H1 (cell line): Measurements from ENCODE around the gene ACTR1B. TPM values are rescaled to one million over a fixed set of nuclear protein-coding genes. Genes with fewer than 3 reads are reported as not detected.
A peak's percentile ranks its signal among the peaks of the same experiment; 100 is the strongest.

Source experiments
- CTCF ChIA-PET: fragments of 300-600 bp; sonication (Branson Sonifier 250); formaldehyde crosslinking; loops from one replicate; lab custom pipeline; 2021; ENCODE audit not compliant: partially characterized antibody; lab: Charles Lee
- POLR2A ChIA-PET: fragments of 300-600 bp; sonication (Branson Sonifier 250); formaldehyde crosslinking; loops from one replicate; lab custom pipeline; 2021; ENCODE audit warnings: inconsistent platforms; ENCODE audit not compliant: partially characterized antibody; lab: Charles Lee
- DNase-seq, 2 experiments: peaks; one replicate each; pipeline versions ENCODE4 v3.0.0 to v3.0.0-alpha.2; 2010 to 2022; ENCODE audit warnings: low spot score in 2 of 2, low read depth in 1 of 2, mixed read lengths in 1 of 2
- FAIRE-seq: peaks from 2 replicates; lab custom pipeline; 2011; peaks lifted over from hg19 to GRCh38; lab: Jason Lieb, UNC
- H2AFZ ChIP-seq: 2 replicates; pipeline ENCODE4 v1.8.1; 2012; ENCODE audit warnings: low read length, inconsistent platforms
- H2AK5ac ChIP-seq: 2 replicates; pipeline ENCODE4 v1.6.1; 2013; ENCODE audit warnings: low read depth, low read length
- H2BK120ac ChIP-seq: replicated peaks from 2 replicates; pipeline ENCODE3; 2013; ENCODE audit warnings: low read depth, low read length, inconsistent platforms
- H2BK12ac ChIP-seq: 2 replicates; pipeline ENCODE4 v1.6.1; 2013; ENCODE audit warnings: low read depth, low read length
- H2BK15ac ChIP-seq: 2 replicates; pipeline ENCODE4 v1.6.1; 2013; ENCODE audit warnings: low read length
- H2BK20ac ChIP-seq: 2 replicates; pipeline ENCODE4 v1.6.1; 2013; ENCODE audit warnings: low read length
- H2BK5ac ChIP-seq: 2 replicates; pipeline ENCODE4 v1.6.1; 2013; ENCODE audit warnings: low read depth, low read length
- H3K14ac ChIP-seq: 2 replicates; pipeline ENCODE4 v1.6.1; 2013; ENCODE audit warnings: inconsistent platforms; ENCODE audit not compliant: insufficient read length
- H3K18ac ChIP-seq: 2 replicates; pipeline ENCODE4 v1.6.1; 2013; ENCODE audit warnings: low read length; ENCODE audit errors: extremely low read depth
- H3K23ac ChIP-seq: 2 replicates; pipeline ENCODE4 v1.6.1; 2013; ENCODE audit warnings: inconsistent platforms; ENCODE audit not compliant: insufficient read length
- H3K23me2 ChIP-seq: 2 replicates; pipeline ENCODE4 v1.6.1; 2013; ENCODE audit warnings: low read depth, low read length
- H3K27ac ChIP-seq: 2 replicates; pipeline ENCODE4 v1.6.1; 2011; ENCODE audit warnings: low read depth, low read length, inconsistent platforms
- H3K27me3 ChIP-seq, 4 experiments: replicated peaks in 1 of 4; 1 replicate in 1 of 4; 2 replicates in 3 of 4; pipeline versions ENCODE4 v1.6.1 to v1.8.1; 2011 to 2013; ENCODE audit warnings: low read length in 3 of 4, mild to moderate bottlenecking in 3 of 4, inconsistent platforms in 2 of 4, mixed read lengths in 2 of 4, moderate library complexity in 1 of 4; ENCODE audit not compliant: control insufficient read depth in 3 of 4, insufficient read depth in 3 of 4; ENCODE audit errors: extremely low read depth in 1 of 4
- H3K36me3 ChIP-seq, 4 experiments: 2 replicates each; pipeline versions ENCODE4 v1.6.1 to v1.8.1; 2011 to 2013; ENCODE audit warnings: mild to moderate bottlenecking in 4 of 4, low read length in 3 of 4, moderate library complexity in 2 of 4, control low read depth in 1 of 4, inconsistent platforms in 1 of 4; ENCODE audit not compliant: insufficient read depth in 4 of 4, control insufficient read depth in 2 of 4
- H3K4ac ChIP-seq: replicated peaks from 2 replicates; pipeline ENCODE3; 2013; ENCODE audit warnings: low read length, low read depth, mixed read lengths, inconsistent platforms; ENCODE audit not compliant: insufficient read length
- H3K4me1 ChIP-seq, 4 experiments: replicated peaks in 1 of 4; 1 replicate in 1 of 4; 2 replicates in 3 of 4; pipeline versions ENCODE4 v1.6.1 to v1.8.1; 2011 to 2013; ENCODE audit warnings: low read length in 3 of 4, inconsistent platforms in 2 of 4, mixed read lengths in 1 of 4; ENCODE audit not compliant: insufficient read depth in 4 of 4, control insufficient read depth in 3 of 4
- H3K4me2 ChIP-seq, 2 experiments: 2 replicates each; pipeline versions ENCODE4 v1.6.1 to v1.8.1; 2011 to 2013; ENCODE audit warnings: low read depth in 2 of 2, low read length in 2 of 2, control low read depth in 1 of 2, inconsistent platforms in 1 of 2, mild to moderate bottlenecking in 1 of 2; ENCODE audit not compliant: insufficient read depth in 1 of 2
- H3K4me3 ChIP-seq, 4 experiments: fragments of 200-600, 300-600 bp in 1 of 4; sonication (generic), shearing (Covaris generic), sonication (Bioruptor Twin) in 1 of 4; 2 replicates each; pipeline versions ENCODE4 v1.5.1 to v1.8.1; 2011 to 2016; ENCODE audit warnings: low read length in 4 of 4, low read depth in 3 of 4, control low read depth in 2 of 4, inconsistent platforms in 2 of 4, mild to moderate bottlenecking in 2 of 4, mixed read lengths in 1 of 4, moderate library complexity in 1 of 4; ENCODE audit not compliant: insufficient read depth in 2 of 4; ENCODE audit errors: extremely low read depth in 1 of 4
- H3K56ac ChIP-seq: replicated peaks from 2 replicates; pipeline ENCODE3; 2013; ENCODE audit warnings: low read depth, mild to moderate bottlenecking, mixed read lengths, low read length, inconsistent platforms; ENCODE audit not compliant: insufficient read length
- H3K79me1 ChIP-seq: 2 replicates; pipeline ENCODE4 v1.6.1; 2013; ENCODE audit warnings: low read depth, low read length, control low read depth
- H3K79me2 ChIP-seq, 2 experiments: 2 replicates each; pipeline versions ENCODE4 v1.6.1 to v1.8.1; 2012 to 2013; ENCODE audit warnings: low read length in 2 of 2, mild to moderate bottlenecking in 2 of 2, inconsistent platforms in 1 of 2; ENCODE audit not compliant: insufficient read depth in 2 of 2, control insufficient read depth in 1 of 2
- H3K9ac ChIP-seq, 4 experiments: replicated peaks in 1 of 4; 1 replicate in 1 of 4; 2 replicates in 3 of 4; pipeline versions ENCODE4 v1.6.1 to v1.8.1; 2011 to 2013; ENCODE audit warnings: low read depth in 3 of 4, low read length in 3 of 4, control low read depth in 2 of 4, mild to moderate bottlenecking in 2 of 4, moderate library complexity in 2 of 4, inconsistent platforms in 1 of 4; ENCODE audit errors: extremely low read depth in 1 of 4
- H3K9me3 ChIP-seq, 2 experiments: 2 replicates each; pipeline versions ENCODE4 v1.6.1 to v1.8.1; 2012 to 2013; ENCODE audit warnings: mild to moderate bottlenecking in 2 of 2, moderate library complexity in 2 of 2, control low read depth in 1 of 2, inconsistent platforms in 1 of 2, low read depth in 1 of 2, low read length in 1 of 2, mixed read lengths in 1 of 2; ENCODE audit not compliant: insufficient read depth in 2 of 2
- H4K20me1 ChIP-seq, 2 experiments: replicated peaks in 1 of 2; 2 replicates each; pipeline versions ENCODE3 to v1.8.1; 2011 to 2013; ENCODE audit warnings: inconsistent platforms in 2 of 2, low read length in 2 of 2, mild to moderate bottlenecking in 1 of 2; ENCODE audit not compliant: insufficient read depth in 2 of 2, control insufficient read depth in 1 of 2
- H4K5ac ChIP-seq: 2 replicates; pipeline ENCODE4 v1.6.1; 2013; ENCODE audit warnings: low read length, low read depth, mixed read lengths, inconsistent platforms; ENCODE audit not compliant: insufficient read length
- H4K8ac ChIP-seq: 2 replicates; pipeline ENCODE4 v1.8.0; 2013; ENCODE audit warnings: mild to moderate bottlenecking, moderate library complexity, low read length, inconsistent platforms; ENCODE audit not compliant: insufficient read depth; ENCODE audit errors: extremely low read depth
- H4K91ac ChIP-seq: replicated peaks from 2 replicates; pipeline ENCODE3; 2013; ENCODE audit warnings: low read length, mixed read lengths, inconsistent platforms; ENCODE audit not compliant: insufficient read length
- CEBPB ChIP-seq: IDR thresholded peaks from 2 replicates; pipeline ENCODE4 v1.6.1; 2012; ENCODE audit warnings: low read depth, low read length
- NANOG ChIP-seq: IDR thresholded peaks from 2 replicates; pipeline ENCODE4 v1.6.1; 2011; ENCODE audit warnings: low read length, low read depth, mild to moderate bottlenecking, inconsistent platforms; ENCODE audit not compliant: insufficient read depth, poor library complexity, severe bottlenecking
- POLR2AphosphoS5 ChIP-seq: IDR thresholded peaks from 2 replicates; pipeline ENCODE4 v1.6.1; 2011; ENCODE audit warnings: low read depth, low read length
- RXRA ChIP-seq: IDR thresholded peaks from 2 replicates; pipeline ENCODE4 v1.6.1; 2011; ENCODE audit warnings: low read depth, mild to moderate bottlenecking, low read length, moderate library complexity; ENCODE audit not compliant: insufficient read depth
- SIN3A ChIP-seq, 2 experiments: IDR thresholded peaks in 1 of 2; conservative IDR thresholded peaks in 1 of 2; 2 replicates each; pipeline ENCODE4 v1.6.1; 2011 to 2012; ENCODE audit warnings: low read length in 2 of 2, improper control_type of control experiment in 1 of 2, low read depth in 1 of 2, mild to moderate bottlenecking in 1 of 2
- SIRT6 ChIP-seq: IDR thresholded peaks from one replicate; pipeline ENCODE4 v1.7.1; 2012; ENCODE audit warnings: low read length, inconsistent platforms
- ZNF274 ChIP-seq: IDR thresholded peaks from 2 replicates; pipeline ENCODE4 v1.7.0; 2012; ENCODE audit warnings: low read length, borderline replicate concordance; ENCODE audit errors: extremely low read depth
- WGBS, 2 experiments: shearing (Covaris generic) in 1 of 2; methylation state at CpG; one replicate each; pipeline versions ENCODE4 v1.1.6 to v1.1.7; 2013 to 2015; ENCODE audit warnings: low lambda C conversion rate in 2 of 2, mixed read lengths in 2 of 2, inconsistent platforms in 1 of 2, low coverage in 1 of 2, missing lambda C conversion rate in 1 of 2; ENCODE audit not compliant: insufficient replicate concordance in 2 of 2, insufficient coverage in 1 of 2, insufficient read length in 1 of 2; ENCODE audit errors: extremely low coverage in 1 of 2, missing lambda C conversion rate in 1 of 2; 5-methylcytosine and 5-hydroxymethylcytosine counted together
- polyA plus RNA-seq, 7 experiments: library from polyadenylated mRNA; depleted of rRNA in 3 of 7; stranded (reverse) in 5 of 7; unstranded in 2 of 7; fragments of >200 nt in 5 of 7; fragments of 200-250 nt in 2 of 7; gene quantifications; 1 replicate in 5 of 7; 2 replicates in 1 of 7; 4 replicates in 1 of 7; pipeline versions ENCODE4 v1.2.1 to v1.2.3, GENCODE V29; 2011 to 2013; ENCODE audit warnings: missing spikeins in 2 of 7, mixed read lengths in 2 of 7
- total RNA-seq: library from RNA; stranded (reverse); fragmentation: NEBNext Ultra II Directional; extraction: Animal tissue kit (Norgen Biotek cat#: 25700); gene quantifications from 2 replicates; pipeline ENCODE4 v1.2.1, GENCODE V29; 2021
- TF ChIP-seq, protein P1 (sequence below): IDR thresholded peaks from 2 replicates; pipeline ENCODE4 v1.6.1; 2012; ENCODE audit warnings: low read length, inconsistent platforms

ACTR1B gene
- total and polyA plus RNA-seq, 2 of the 8 experiments (the other 6 are each of a cell fraction or from before 2014, with no cell fraction given), result 40.7 to 56.0 TPM

DNA sequence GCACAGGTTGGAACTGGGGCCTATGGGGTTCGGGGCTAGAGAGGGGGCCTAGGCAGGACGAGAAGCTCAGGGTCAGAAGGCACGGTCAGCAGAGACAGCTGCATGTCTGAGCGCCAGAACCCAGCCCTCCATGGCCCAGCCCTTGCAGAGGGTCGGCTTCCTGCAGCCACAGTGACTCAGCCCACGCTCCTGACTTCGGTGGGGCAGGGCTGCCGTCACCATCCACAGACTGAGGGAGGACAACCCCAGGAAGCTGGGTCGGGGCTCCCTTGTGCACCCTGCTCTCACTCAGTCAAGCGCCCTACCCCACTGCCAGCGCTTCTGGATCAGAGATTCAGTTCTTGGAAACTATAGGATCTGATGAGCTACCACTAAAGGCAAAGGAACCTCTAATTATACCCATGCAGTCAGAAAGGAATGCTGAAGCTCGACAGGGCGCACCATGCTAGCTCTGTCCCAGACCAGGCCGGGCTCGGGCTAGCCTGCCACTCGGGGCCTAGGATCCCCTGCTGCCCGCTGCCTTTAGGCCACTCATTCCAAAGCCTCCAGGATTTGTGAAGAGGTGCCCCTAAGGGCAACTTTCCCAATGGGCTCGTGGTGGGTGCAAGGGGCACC lies 3.0 kb downstream of the ACTR1B start:
- no peak overlapping the region for H3K4me2 ChIP-seq
- no peaks in the 10 kb centered on the region for H3K9me3 ChIP-seq
- H2BK20ac ChIP-seq, result no peak overlapping the region
- H3K23me2 ChIP-seq, result peaks cover 7% of the 10 kb centered on the region
- H2BK12ac ChIP-seq, result no peak overlapping the region
- H3K36me3 ChIP-seq, result peaks cover 3 to 17% (median 7%) of the 10 kb centered on the region in 4 experiments; a peak in 5 of 8 replicates
- no peak overlapping the region for H2AK5ac ChIP-seq
- no peak overlapping the region for H3K18ac ChIP-seq
- H2BK15ac ChIP-seq, result no peak overlapping the region
- no peak overlapping the region for H4K5ac ChIP-seq
- no peak overlapping the region for H3K4ac ChIP-seq
- WGBS, 2 experiments, result 87% methylated on average over 14 of the region's 18 CpGs; no CpG with 5 or more reads in 1 of the 2 experiments
- H2BK5ac ChIP-seq, result no peak overlapping the region
- ChIA-PET POLR2A (interaction anchor here (1.1 to 7.9 kb wide), 3 partner anchors 9 to 16 kb away, joined by 3 to 102 read pairs (median 71); partner anchors contain the start of gene COX5B), CTCF (interaction anchor here (0.8 to 8.2 kb wide), 5 partner anchors 9 to 70 kb away, joined by 3 to 132 read pairs (median 25); partner anchors contain the start of gene COX5B)
- no peak overlapping the region for H3K9ac ChIP-seq
- no peak overlapping the region for H2AFZ ChIP-seq
- no peak overlapping the region for H3K4me3 ChIP-seq
- H3K14ac ChIP-seq, result no peak overlapping the region
- no peak for DNase-seq
- no peaks in the 10 kb centered on the region for H3K27me3 ChIP-seq
- FAIRE-seq, result no peak
- H3K79me2 ChIP-seq, result peaks cover 0 to 25% of the 10 kb centered on the region in 2 experiments; a peak in 2 of 4 replicates
- H4K8ac ChIP-seq, result peak overlapping the region; percentile 1; the same call in 1 of the 2 replicates
- H3K79me1 ChIP-seq, result peaks cover 8% of the 10 kb centered on the region
- H3K23ac ChIP-seq, result no peak overlapping the region
- H3K27ac ChIP-seq, result no peak overlapping the region
- no peak overlapping the region for H2BK120ac ChIP-seq
- TF ChIP-seq ZNF274 (no peak), RXRA (no peak), SIN3A (conservative IDR thresholded peaks at IDR 0.05 in 1 of 2, IDR thresholded peaks at IDR 0.05 in 1 of 2; ENCODE audit: low read depth in 1 of 2, low read length in 2 of 2) (no peak), CEBPB (no peak), POLR2AphosphoS5 (no peak), NANOG (no peak), SIRT6 (no peak)
- TF ChIP-seq, protein P1, sequence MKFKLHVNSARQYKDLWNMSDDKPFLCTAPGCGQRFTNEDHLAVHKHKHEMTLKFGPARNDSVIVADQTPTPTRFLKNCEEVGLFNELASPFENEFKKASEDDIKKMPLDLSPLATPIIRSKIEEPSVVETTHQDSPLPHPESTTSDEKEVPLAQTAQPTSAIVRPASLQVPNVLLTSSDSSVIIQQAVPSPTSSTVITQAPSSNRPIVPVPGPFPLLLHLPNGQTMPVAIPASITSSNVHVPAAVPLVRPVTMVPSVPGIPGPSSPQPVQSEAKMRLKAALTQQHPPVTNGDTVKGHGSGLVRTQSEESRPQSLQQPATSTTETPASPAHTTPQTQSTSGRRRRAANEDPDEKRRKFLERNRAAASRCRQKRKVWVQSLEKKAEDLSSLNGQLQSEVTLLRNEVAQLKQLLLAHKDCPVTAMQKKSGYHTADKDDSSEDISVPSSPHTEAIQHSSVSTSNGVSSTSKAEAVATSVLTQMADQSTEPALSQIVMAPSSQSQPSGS, result no peak
- peaks cover 0 to 9% (median 7%) of the 10 kb centered on the region in 4 experiments; a peak in 4 of 7 replicates for H3K4me1 ChIP-seq
- H4K91ac ChIP-seq, result no peak overlapping the region
- H4K20me1 ChIP-seq, result peaks cover 0 to 13% of the 10 kb centered on the region in 2 experiments
- no peak overlapping the region for H3K56ac ChIP-seq
